NCI-H2107 (cell line): Measurements from ENCODE around the gene FAM216B.
"Not testable (repeated sequence)": the region's sequence is repeated elsewhere in the genome, so short reads cannot be mapped to it uniquely, and the experiment has no call there.

Experiments used
- DNase-seq: peaks from one replicate; lab custom pipeline; 2025; lab: John Stamatoyannopoulos, UW

FAM216B gene

DNA sequence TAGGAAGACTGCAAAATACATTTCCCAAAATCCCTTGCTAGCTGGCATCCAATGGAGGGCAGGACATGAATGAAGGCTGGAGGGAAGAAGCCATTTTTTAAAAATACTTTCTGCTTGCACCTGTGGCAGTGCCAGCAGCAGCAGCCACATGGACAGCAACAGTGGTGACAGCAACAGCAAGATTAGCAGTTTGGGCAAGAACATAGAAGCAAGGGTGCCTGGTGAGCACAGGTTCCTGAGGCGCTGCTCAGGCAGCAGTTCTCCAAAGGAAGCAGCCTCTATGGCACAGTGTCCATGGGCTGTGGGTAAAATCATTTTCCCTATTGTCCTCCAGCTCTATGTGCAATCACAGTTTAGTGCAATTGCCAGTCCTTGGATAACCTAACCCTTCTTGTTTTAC is 1.3 kb upstream of the FAM216B start:
- no peak for DNase-seq

- DNase-seq = no peak
These were observed 5.3 kb downstream of the FAM216B start for GRCh38 chr13:42786715-42787114.

- no peak for DNase-seq
These were observed 7.2 kb downstream of the FAM216B start for GRCh38 chr13:42788601-42789000.

- DNase-seq = no peak
These were observed 10.8 kb downstream of the FAM216B start for GRCh38 chr13:42792154-42792553.

DNA sequence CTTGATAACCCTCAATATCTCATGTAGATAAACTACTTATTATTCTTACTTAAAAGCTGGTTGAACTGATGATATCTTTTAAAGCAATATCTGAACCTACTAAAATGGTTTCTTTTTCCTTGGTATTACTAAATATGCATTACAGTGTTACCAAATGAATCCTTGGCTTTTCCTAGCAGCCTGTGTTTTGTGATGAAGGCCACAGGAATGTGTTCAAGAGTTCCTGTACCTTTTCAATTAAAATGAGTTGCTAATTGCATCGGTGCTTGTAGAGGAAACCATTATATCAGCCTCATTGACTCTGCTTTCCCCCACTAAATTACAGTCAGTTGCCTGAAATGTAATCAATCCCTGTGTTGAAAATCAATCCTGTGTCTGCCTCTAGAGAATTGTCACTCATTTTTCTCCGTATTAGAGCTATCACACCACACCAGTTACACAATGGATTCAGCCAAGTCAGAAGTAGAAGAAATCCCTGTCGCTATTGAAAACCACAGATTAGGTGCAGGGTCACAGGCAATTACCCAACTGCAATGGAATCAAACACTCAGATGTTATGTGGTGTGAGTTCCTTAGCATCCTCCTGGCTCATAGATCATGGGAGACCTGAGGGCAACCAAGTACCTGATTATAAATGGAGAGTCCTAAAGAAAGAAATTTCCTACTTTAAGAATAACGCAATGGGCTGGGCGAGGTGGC is 13.3 kb downstream of the FAM216B start:
- no peak for DNase-seq

DNA sequence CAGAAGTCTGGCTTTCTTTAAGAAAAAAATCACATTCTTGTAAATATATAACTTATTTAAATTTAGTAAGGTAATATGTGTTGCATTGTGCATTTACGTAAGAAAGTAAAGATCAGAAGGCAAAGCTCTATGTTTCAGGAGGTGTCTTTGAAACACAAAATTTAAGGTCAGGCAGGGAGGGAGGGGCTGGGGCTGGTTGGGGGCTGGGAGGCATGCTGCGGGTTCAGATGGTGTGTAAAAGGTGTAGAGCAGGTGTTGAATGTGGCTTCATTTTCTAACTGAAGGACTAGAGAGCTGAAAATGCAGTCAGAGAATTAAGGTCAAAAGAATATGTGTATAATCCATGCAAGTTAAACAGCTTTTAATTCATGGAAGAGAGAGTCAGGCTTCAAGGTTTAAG is 14.3 kb downstream of the FAM216B start:
- no peak for DNase-seq

GRCh38 chr13:42796747-42797356 is 15.5 kb downstream of the FAM216B start:
- DNase-seq = no peak

DNA sequence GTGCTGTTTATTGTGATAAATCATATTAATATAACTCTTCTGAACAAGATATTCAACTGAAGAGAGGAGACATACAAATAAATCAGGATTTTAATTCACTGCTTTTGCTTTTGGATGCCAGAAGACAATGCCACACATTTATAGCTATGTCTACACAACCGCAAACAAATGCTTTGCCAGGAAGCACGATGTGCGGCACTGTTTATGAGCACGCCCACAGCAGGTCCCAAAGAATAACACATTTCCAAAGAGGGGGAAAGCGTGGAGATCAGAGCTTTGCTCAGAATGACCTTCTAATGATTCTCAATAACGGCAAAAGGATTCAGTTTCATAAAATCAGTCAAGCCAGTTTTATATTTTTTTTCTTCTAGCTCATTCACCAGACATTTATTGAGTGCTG is 16.7 kb downstream of the FAM216B start:
- no peak for DNase-seq

DNA sequence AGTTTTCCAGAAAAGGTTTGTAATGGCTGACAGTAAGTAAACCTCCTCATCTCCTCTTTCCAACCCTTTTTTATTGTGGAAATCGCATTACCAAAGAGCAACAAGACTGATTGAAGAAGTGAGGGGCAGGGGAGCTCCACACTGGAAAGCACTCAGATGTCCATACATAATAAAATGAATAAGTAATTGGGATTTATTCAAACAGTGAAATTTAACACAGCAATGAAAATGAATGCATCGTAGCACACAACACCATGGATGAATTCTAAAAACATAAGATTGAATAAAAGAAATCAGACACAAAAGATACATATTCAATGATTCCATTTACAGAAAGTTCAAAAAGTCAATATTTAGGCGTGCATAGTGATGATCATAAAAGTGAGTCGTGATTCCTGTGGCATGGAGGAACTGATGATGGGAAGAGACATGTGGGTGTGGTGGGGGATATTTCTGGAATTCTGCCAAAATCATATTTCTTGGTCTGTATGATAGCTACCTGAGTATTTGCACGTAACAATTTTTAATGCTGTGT is 18.8 kb downstream of the FAM216B start:
- no peak for DNase-seq

- no peak for DNase-seq
These were observed 22.3 kb downstream of the FAM216B start for GRCh38 chr13:42803563-42804204.

GRCh38 chr13:42804244-42804874 is 23.0 kb downstream of the FAM216B start:
- no peak for DNase-seq

DNA sequence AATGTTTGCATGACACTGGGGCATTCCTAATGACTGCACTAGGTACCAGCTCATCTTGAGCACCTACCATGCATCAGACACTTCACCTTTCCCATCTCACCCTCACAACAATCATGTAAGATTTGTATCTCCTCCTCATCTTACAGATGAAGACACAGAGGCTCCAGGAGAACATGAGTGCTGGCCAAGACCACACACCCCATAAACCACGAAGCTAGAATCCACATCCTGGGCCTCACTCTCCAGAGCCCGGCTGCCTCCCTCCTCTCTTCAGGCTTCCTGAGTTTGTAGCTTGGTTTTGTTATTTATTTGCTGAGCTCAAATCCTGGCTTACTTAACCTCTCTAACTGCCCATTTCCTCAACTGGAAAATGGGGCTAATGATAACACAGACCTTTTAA is 25.9 kb downstream of the FAM216B start:
- no peak for DNase-seq

DNA sequence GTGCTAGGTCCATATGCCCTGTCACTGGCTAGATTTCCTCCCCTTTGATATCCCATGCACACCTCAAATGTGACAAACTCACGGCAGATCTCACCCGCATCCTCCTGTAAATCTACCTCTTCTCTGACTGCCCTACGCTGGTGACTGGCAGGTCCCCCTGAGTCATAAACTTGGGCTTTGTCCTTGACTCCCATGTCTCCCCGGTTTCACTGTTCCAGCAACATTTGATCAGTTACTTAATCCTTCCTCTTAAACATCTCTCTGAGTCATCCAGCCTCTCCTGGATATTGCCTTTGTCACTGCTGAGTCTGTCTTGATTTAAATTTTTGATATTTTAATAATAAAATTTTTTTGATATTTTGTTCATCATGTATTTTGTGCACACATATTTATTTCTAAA is 26.5 kb downstream of the FAM216B start:
- DNase-seq = no peak

DNA sequence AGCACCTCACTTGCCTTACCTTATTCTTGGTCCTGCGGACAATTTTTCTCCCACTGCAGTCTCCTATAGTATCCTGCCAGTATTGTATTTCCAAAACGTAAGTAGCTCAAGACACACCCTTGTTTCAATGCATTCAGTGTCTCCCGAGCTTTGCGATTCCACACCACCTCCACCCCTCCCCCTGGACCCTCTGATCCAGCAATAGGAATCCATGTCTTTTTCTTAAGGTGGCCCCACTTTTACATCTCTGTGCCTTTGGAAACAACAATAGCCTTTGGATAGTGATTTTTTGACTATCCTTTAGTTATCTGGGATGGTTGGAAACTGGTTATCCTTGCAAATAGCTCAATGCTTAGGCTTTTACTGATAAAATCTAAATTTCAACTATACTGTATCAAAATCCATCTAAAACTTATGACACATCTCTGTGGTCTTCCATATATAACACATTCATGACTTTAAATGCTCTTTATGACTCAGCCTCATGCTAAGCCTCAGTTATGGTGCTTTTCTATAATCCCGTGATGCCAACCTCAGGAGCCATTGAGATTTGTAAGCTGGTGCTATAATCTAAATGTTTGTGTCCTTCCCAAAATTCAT is 27.1 kb downstream of the FAM216B start:
- no peak for DNase-seq

GRCh38 chr13:42812316-42812715 is 30.9 kb downstream of the FAM216B start:
- DNase-seq = no peak

- no peak for DNase-seq
These were observed 33.5 kb downstream of the FAM216B start for GRCh38 chr13:42814868-42815267.

DNA sequence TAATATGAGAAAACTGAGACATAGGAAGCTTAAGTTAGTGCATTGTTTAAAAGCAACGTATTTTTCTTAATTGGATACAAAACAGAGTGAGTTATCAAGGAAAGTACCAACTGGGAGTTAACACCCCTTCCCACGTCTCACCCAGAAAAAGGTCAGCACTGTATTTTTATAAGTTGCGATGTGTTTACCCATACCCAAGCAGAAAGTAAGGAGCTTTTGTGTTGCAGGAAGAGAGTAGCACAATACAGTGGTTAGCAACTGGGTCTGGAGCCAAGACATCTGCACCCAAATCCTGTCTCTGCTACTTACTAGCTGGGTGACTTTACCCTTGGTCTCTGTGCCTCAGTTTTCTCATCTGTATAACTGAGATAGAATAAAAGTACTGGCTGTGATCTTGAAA is 34.3 kb downstream of the FAM216B start:
- no peak for DNase-seq

- DNase-seq = no peak
These were observed 35.2 kb downstream of the FAM216B start for GRCh38 chr13:42816538-42816937.

DNA sequence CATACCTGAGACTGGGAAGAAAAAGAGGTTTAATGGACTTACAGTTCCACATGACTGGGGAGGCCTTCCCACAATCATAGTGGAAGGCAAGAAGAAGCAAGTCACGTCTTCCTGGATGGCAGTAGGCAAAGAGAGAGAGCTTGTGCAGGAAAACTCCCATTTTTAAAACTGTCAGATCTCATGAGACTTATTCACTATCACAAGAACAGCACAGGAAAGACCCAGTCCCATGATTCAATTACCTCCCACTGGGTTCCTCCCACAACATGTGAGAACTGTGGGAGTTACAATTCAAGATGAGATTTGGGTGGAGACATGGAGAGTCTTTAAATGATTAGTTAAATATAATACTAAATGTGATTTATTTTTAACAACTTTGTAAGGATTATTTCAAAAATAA is 38.3 kb downstream of the FAM216B start:
- DNase-seq = not testable (repeated sequence)

DNA sequence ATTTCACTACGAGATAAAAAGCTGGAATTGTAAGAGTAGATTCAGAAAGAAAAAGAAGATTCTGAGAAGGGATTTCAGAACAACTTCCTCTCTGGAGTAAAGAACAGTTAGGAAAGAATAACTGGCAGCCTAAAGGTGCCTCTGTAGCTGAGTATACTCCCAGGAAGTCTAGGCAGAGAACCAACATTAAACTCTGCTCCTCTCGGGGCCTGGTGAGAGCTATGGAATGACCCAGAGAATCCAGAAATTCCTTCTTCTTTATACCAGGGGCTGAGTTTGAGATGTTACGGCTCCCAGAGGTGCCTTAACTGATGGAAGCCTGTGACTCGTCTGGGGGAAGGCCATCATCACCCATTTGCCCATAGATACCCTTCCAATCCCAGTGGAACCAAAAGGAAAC is 39.1 kb downstream of the FAM216B start:
- DNase-seq = no peak

- no peak for DNase-seq
These were observed 40.1 kb downstream of the FAM216B start for GRCh38 chr13:42821437-42821836.

- DNase-seq = no peak
These were observed 51.1 kb downstream of the FAM216B start for GRCh38 chr13:42832341-42833096.
